WERI-Rb-1 (cell line): ENCODE measurements around the gene FBXO36.
"Not testable (repeated sequence)": the region's sequence is repeated elsewhere in the genome, so short reads cannot be mapped to it uniquely, and the experiment has no call there.

ENCODE experiments used
- DNase-seq: peaks from one replicate; pipeline ENCODE4 v3.0.0-alpha.2; 2020
- H3K27ac ChIP-seq: fragments of 250-450 bp; sonication (Bioruptor Pico); 2 replicates; pipeline ENCODE4 v1.5.1; 2020; ENCODE audit warnings: mild to moderate bottlenecking, moderate library complexity
- H3K27me3 ChIP-seq: fragments of 250-450 bp; sonication (Bioruptor Pico); 2 replicates; pipeline ENCODE4 v1.5.1; 2021; ENCODE audit warnings: mild to moderate bottlenecking, low read depth, moderate library complexity; ENCODE audit not compliant: insufficient read depth, severe bottlenecking
- H3K36me3 ChIP-seq: fragments of 250-450 bp; sonication (Bioruptor Pico); 2 replicates; pipeline ENCODE4 v1.5.1; 2020; ENCODE audit warnings: mild to moderate bottlenecking, moderate library complexity
- H3K4me3 ChIP-seq: 2 replicates; pipeline ENCODE4 v1.5.1; 2011; ENCODE audit warnings: low read depth, mild to moderate bottlenecking, control low read depth, low read length
- H3K9me3 ChIP-seq: fragments of 250-450 bp; sonication (Bioruptor Pico); 2 replicates; pipeline ENCODE4 v1.5.1; 2021; ENCODE audit warnings: mild to moderate bottlenecking, moderate library complexity; ENCODE audit not compliant: severe bottlenecking
- TF ChIP-seq, protein P1 (sequence below): IDR thresholded peaks from 2 replicates; pipeline ENCODE4 v1.5.1; 2011; ENCODE audit warnings: low read depth, mild to moderate bottlenecking, control low read depth, inconsistent platforms, low read length

The FBXO36 gene

DNA sequence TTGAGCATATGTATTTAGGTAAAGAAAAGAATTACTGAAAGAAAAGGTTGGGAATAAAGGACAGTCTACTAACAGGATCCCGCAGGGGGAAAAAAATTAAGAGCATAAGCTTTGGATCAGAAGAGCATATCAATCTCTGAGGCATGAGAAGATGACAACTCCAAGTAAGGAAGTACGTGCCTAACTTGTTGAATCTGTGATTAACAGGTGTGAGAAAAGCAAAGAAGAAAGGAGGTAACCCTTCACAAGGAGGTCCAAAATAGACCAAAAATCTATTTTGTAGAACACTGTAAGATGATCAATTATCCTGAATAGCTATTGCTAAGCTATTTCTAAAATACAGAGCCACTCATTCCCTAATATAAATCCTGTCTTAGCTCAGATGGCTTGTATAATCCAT lies 33.3 kb upstream of the FBXO36 start:
- Histone ChIP-seq H3K9me3 (no peaks in the 10 kb centered on the region), H3K4me3 (no peak overlapping the region), H3K36me3 (no peaks in the 10 kb centered on the region), H3K27me3 (no peaks in the 10 kb centered on the region), H3K27ac (no peak overlapping the region)
- no peak for DNase-seq
- TF ChIP-seq, protein P1, sequence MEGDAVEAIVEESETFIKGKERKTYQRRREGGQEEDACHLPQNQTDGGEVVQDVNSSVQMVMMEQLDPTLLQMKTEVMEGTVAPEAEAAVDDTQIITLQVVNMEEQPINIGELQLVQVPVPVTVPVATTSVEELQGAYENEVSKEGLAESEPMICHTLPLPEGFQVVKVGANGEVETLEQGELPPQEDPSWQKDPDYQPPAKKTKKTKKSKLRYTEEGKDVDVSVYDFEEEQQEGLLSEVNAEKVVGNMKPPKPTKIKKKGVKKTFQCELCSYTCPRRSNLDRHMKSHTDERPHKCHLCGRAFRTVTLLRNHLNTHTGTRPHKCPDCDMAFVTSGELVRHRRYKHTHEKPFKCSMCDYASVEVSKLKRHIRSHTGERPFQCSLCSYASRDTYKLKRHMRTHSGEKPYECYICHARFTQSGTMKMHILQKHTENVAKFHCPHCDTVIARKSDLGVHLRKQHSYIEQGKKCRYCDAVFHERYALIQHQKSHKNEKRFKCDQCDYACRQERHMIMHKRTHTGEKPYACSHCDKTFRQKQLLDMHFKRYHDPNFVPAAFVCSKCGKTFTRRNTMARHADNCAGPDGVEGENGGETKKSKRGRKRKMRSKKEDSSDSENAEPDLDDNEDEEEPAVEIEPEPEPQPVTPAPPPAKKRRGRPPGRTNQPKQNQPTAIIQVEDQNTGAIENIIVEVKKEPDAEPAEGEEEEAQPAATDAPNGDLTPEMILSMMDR, result no peak

DNA sequence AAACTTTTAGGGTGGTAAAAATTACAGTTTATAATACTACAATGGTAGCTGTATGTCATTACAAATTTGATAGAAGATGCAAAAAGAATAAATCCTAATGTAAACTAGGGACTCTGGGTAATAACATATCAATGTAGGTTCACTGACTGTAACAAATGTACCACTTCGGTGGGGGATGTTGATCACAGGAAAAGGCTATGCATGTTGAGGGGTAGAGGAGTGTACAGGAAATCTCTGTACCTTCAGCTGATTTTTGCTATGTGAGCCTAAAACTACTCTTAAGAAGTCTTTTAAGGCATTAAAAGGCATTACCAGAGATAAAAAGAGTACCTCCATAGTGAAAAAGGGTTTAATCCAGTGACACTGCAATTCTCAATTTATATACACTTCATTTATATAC lies 25.4 kb upstream of the FBXO36 start:
- Histone ChIP-seq H3K9me3 (no peaks in the 10 kb centered on the region), H3K27ac (no peak overlapping the region), H3K36me3 (no peaks in the 10 kb centered on the region), H3K4me3 (no peak overlapping the region), H3K27me3 (no peaks in the 10 kb centered on the region)
- TF ChIP-seq, protein P1, result no peak
- no peak for DNase-seq

DNA sequence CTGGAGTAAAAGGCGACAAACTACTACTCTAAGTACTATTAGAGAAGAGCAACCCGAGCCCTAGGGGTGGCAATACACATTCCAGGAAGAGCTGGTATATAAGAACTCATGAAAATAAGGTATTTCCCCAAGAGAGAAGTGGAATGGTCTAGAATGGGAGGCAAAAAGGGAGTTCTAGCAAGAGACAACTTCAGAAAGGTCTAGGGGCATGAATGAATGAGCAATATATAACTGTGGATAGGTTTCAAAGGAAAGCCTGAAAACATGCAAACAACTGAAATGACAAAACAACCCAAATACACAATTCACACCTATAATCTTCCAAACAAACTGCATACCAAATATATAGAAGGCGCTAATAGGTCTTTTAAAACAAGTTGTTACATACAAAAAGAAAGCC lies 22.7 kb upstream of the FBXO36 start:
- DNase-seq, result no peak
- TF ChIP-seq, protein P1, result no peak
- Histone ChIP-seq H3K27ac (no peak overlapping the region), H3K9me3 (no peaks in the 10 kb centered on the region), H3K27me3 (no peaks in the 10 kb centered on the region), H3K36me3 (0 out of 2 replicates have a peak, but pooled peaks cover 5% of the 10 kb centered on the region), H3K4me3 (no peak overlapping the region)

DNA sequence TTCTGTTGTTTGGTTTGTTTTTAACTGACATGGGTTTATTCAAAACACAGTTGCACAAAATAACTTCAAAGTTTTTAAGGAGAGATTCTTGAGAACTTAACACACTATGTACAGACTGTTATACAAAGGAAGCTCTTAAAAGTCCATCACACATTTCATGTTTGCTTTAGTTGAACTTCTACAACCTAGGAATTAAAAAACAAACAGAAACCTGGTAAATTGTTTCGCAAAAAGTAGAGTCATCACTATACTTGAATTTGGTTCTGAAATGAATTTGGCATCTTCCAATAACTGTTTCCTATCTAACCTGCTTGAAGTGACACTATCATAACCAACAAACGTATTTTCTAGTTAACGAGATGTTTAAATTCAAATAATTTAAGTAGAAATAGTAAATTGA lies 22.3 kb upstream of the FBXO36 start:
- Histone ChIP-seq H3K36me3 (0 out of 2 replicates have a peak, but pooled peaks cover 5% of the 10 kb centered on the region), H3K27me3 (no peaks in the 10 kb centered on the region), H3K9me3 (no peaks in the 10 kb centered on the region), H3K4me3 (no peak overlapping the region), H3K27ac (no peak overlapping the region)
- TF ChIP-seq, protein P1, result no peak
- DNase-seq, result no peak

DNA sequence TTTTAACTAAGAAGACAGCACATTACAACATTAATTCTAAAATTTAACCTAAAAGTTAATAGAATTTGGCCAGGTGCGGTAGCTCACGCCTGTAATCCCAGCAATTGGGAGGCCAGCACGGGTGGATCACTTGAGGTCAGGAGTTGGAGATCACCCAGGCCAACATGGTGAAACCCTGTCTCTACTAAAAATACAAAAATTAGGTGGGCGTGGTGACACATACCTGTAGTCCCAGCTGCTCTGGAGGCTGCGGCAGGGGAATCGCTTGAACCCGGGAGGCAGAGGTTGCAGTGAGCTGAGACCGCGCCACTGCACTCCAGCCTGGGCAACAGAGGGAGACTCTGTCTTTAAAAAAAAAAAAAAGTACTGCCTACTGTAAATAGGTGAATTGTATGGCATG lies 21.8 kb upstream of the FBXO36 start:
- DNase-seq, H3K36me3 ChIP-seq, H3K9me3 ChIP-seq, H3K27me3 ChIP-seq, H3K27ac ChIP-seq, H3K4me3 ChIP-seq: not testable (repeated sequence)

DNA sequence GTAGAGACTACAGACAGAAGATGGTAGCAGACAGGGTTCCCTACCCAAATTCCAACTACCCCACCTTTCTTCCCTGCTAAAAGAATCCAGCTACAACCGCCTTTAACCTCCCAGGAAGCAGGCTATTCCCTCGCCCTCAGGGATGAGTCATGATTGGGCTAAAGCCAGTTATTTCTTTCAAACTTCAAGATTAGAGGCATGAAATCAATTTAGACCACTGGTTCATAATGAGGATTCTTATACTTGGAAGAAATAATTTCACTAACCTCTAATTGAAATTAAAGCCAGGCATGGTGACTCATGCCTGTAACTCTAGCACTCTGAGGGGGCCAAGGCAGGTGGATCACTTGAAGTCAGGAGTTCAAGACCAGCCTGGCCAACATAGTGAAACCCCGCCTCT lies 20.5 kb upstream of the FBXO36 start:
- Histone ChIP-seq H3K27me3 (no peaks in the 10 kb centered on the region), H3K36me3 (peaks cover 6% of the 10 kb centered on the region; the same call in 1 of the 2 replicates), H3K27ac (no peak overlapping the region), H3K9me3 (no peaks in the 10 kb centered on the region), H3K4me3 (no peak overlapping the region)
- DNase-seq, result no peak
- TF ChIP-seq, protein P1, result no peak
